GM19025 (cell line): ENCODE measurements around the gene TMEM196.
"Not testable (repeated sequence)": the region's sequence is repeated elsewhere in the genome, so short reads cannot be mapped to it uniquely, and the experiment has no call there.

Source experiments
- ATAC-seq: cut with Tn5 transposase; IDR thresholded peaks from one replicate; pipeline ENCODE4 v1.9.1; 2021; ENCODE audit warnings: mild to moderate bottlenecking, low read depth, moderate library complexity; ENCODE audit not compliant: unreplicated experiment

Gene TMEM196

DNA sequence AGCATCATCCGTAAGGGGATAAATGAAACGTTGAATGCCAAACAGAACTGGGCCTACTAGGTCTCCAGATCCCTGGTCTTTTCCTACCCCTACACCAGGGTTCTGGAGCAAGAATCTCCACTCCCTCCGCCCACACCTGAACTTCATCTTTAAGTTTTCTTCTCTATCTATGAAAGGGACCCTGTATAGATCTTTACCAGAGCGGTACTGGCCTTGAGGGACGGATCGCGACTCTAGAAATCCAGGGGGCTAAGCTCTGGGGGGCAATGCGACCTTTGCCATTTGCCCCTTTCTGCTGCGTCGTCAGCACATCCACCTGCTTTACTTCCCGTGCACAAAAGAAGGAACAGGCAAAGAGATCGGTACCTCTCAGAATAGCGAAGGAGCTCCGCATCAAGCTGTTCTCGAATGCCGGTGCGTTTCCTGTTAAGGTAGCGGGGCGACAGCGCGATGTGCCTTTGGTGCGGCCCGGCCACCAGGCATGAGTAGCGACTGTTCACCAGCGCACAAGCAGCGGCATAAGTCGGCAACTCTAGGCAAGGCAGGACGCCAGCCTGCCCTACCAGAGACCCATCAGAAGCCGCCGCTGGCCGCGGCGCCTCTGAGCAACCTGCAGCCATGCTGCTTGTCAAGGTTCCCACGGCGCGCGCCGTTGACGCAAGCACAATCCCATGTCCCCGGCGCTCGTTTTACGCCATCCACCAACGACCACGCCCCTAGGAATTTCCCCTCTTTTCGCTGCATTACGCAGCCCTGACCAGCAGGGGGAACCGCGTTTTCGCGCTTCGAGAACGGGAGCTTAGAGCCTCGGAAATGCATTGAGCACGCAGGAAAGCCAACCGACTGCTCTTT is 64.8 kb downstream of the TMEM196 start, which contains the start of gene POLR1F:
POLR1F (minus strand) TSS at position 641 of the 852 bp plus-strand sequence; CDS start at position 620, 21 bp downstream.
- ATAC-seq: peak; percentile 98

DNA sequence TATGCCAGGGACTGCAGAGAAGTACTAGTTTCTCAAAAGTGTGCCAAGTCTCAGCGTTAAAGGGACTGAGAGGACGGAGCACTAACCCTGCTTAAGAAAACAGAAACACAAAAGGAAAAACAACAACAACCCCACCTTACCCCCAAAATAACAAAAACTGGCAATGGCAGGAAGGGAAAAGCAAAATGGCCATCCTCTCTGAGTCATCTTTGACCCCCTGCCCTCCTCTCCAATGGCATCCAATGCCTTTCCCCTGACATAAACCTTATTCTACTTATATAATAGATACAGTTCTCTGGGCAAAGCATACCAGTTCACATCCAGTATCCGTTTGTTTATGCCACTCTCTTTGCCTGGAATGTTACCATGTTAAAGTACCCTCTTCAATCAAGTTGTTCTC is 66.2 kb downstream of the TMEM196 start:
- no peak for ATAC-seq

DNA sequence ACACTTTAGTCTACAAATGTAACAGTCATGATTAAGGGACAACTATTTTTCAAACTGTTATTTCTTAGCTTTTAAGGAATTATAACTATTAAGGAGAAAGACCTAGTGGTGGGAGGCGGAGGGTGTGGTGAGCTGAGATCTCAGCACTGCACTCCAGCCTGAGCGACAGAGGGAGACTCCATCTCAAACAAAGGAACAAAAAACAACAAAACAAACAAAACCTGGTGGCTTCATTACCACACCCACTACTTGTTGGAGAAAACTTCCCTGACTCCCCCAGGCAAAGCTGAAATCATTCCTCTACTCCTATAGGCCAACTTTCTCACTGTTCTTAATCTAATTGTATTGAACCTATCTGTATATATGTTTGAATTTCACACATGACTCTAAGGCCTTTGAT is 67.8 kb downstream of the TMEM196 start:
- ATAC-seq: no peak

GRCh38 chr7:19701471-19701870 is 71.9 kb downstream of the TMEM196 start:
- no peak for ATAC-seq

DNA sequence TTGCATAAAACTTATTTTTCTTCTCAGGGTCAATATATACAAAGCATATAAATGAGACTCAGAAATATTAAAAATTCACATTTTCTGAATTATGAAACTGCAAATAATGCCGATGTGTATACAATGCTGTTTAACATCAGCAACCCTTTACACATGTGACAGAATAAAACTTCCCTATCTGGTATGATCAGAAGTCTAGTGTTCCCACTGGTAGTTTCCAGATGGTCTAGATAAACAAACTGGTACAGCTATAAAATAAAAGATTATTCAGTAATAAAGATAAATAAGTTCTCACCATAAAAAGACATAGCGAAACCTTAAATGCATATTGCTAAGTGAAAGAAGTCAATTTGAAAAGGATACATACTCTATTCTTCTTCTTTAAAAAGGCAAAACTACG is 72.5 kb downstream of the TMEM196 start:
- ATAC-seq: no peak

DNA sequence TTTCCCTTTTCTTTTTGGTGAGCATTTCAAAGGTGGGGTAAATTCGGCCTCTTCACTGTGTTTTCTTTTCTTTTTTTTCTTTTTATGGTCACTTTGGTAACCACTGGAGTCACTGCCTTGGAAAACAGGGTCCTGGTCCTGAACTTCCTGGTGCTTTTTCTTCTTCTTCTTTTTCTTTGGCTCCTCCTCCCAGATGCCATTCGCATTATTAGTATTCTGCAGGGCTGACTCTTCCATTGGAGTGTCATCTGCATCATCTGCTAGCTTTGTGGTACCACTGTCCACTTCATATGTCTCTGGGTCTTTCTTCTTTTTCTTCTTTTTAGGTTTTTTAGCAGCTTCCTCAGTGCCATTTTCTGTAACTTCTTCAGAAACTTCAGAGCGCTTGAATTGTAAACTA is 75.1 kb downstream of the TMEM196 start:
- no peak for ATAC-seq

DNA sequence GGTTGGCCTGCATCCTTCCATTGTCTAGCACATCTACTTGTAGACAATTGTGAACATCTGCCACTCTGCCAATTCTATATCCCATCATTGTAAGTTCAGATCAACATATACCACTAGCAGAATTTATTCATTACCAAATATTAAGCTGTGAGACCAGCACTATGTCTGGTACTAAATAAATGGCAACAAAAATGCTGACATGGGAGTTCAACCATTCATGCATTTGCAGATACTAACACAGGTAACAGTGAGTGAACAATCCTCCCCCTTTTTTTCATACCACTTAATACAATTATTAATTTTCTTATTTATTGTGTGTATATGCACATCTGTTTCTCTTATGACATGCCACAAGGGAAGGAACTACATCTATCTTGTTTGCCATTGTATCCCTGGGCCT is 76.5 kb downstream of the TMEM196 start:
- no peak for ATAC-seq

- ATAC-seq: no peak
Observed at GRCh38 chr7:19692111-19692828, 81.1 kb downstream of the TMEM196 start.

GRCh38 chr7:19690736-19691135 is 82.7 kb downstream of the TMEM196 start:
- no peak for ATAC-seq

- ATAC-seq: not testable (repeated sequence)
Observed at GRCh38 chr7:19689130-19689529, 84.3 kb downstream of the TMEM196 start.

GRCh38 chr7:19681596-19681995 is 91.8 kb downstream of the TMEM196 start:
- no peak for ATAC-seq

DNA sequence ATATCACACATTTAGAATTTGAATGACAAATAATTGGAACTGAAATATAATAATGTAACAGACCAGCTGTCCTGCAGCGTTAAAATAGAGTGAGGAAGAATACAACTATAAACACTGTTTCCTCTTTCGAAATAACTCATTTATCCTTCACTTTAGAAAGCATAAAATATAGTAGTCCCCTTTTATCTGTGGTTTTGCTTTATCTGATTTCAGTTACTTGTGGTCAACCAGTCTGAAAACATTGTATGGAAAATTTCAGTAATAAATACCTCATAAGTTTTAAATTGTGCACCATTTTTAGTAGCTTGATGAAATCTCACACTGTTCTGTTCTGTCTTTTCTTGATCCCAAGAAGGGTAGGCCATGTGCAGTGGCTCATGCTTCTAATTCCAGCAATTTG is 96.2 kb downstream of the TMEM196 start:
- ATAC-seq: no peak

- no peak for ATAC-seq
Observed at GRCh38 chr7:19675816-19676215, 97.6 kb downstream of the TMEM196 start.

GRCh38 chr7:19674266-19674960 is 99.0 kb downstream of the TMEM196 start:
- ATAC-seq: no peak

GRCh38 chr7:19670806-19671205 is 102.6 kb downstream of the TMEM196 start:
- no peak for ATAC-seq
